PC-3 (cell line): Measurements from ENCODE around the gene FOSL1.

Experiments used
- CTCF ChIP-seq: fragments of 300-600 bp; sonication (generic); conservative IDR thresholded peaks from 2 replicates; pipeline ENCODE4 v1.5.1; 2017; ENCODE audit warnings: antibody characterized with exemption, low read depth, mild to moderate bottlenecking, low read length
- EZH2 ChIP-seq: fragments of 300-600 bp; sonication (generic); IDR thresholded peaks from one replicate; pipeline ENCODE4 v1.6.1; 2017; ENCODE audit warnings: antibody characterized with exemption, mild to moderate bottlenecking, low read length; ENCODE audit not compliant: unreplicated experiment
- EZH2phosphoT487 ChIP-seq: fragments of 300-600 bp; sonication (generic); IDR thresholded peaks from 2 replicates; pipeline ENCODE4 v1.6.1; 2018; ENCODE audit warnings: mild to moderate bottlenecking, antibody characterized with exemption, low read length, borderline replicate concordance

- TF ChIP-seq CTCF (no peak), EZH2phosphoT487 (no peak), EZH2 (no peak)
Observed at GRCh38 chr11:65862941-65863888, 37.0 kb downstream of the FOSL1 start.
